Fibroblast of skin of right quadriceps (primary cell): ENCODE results near the gene FLACC1.
"Not testable (repeated sequence)": the region's sequence is repeated elsewhere in the genome, so short reads cannot be mapped to it uniquely, and the experiment has no call there.

Experiments
- DNase-seq: peaks from one replicate; pipeline ENCODE4 v3.0.0-alpha.2; 2013

Gene FLACC1

GRCh38 chr2:201249889-201250288 lies 107.3 kb downstream of the FLACC1 start:
- DNase-seq, result no peak

- DNase-seq, result no peak
Observed at GRCh38 chr2:201248288-201248844, 108.8 kb downstream of the FLACC1 start.

- no peak for DNase-seq
Observed at GRCh38 chr2:201246280-201246679, 110.9 kb downstream of the FLACC1 start.

GRCh38 chr2:201244829-201245228 lies 112.3 kb downstream of the FLACC1 start:
- DNase-seq, result no peak

DNA sequence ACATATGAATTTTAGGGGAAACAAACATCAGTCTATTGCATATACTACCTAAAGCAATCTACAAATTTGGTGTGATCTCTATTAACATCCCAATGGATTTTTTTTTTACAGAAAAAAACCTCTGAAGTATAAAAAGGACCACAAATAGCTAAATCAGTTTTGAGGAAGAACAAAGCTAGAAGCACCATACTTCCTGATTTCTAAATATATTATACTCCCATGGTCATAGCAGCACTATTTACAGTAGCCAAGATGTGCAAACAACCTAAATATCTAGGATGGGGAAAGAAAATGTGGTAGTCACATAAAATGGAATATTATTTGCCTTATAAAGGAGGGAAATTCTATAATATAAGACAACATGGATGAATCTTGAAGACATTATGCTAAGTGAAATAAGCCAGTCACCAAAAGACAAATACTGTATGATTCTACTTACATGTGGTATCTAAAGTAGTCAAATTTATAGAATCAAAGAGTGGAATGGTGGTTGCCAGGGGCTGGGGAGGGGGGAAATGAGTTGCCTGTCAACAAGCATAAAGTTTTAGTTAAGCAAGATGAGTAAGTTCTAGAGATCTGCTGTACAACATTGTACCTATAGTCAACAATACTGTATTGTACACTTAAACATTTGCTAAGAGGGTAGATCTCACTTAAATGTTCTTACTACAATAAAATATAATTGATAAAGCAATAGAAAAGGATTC lies 114.4 kb downstream of the FLACC1 start:
- no peak for DNase-seq

GRCh38 chr2:201239167-201239935 lies 117.8 kb downstream of the FLACC1 start:
- DNase-seq, result not testable (repeated sequence)
